SW 1271 (cell line): ENCODE results near the gene SHISA8.
"Not testable (repeated sequence)": the region's sequence is repeated elsewhere in the genome, so short reads cannot be mapped to it uniquely, and the experiment has no call there.

Source experiments
- DNase-seq, 2 experiments: peaks; one replicate each; lab custom pipeline; 2025; lab: John Stamatoyannopoulos, UW

The SHISA8 gene

GRCh38 chr22:41899110-41899509 is 15.8 kb downstream of the SHISA8 start:
- no peak for DNase-seq

DNA sequence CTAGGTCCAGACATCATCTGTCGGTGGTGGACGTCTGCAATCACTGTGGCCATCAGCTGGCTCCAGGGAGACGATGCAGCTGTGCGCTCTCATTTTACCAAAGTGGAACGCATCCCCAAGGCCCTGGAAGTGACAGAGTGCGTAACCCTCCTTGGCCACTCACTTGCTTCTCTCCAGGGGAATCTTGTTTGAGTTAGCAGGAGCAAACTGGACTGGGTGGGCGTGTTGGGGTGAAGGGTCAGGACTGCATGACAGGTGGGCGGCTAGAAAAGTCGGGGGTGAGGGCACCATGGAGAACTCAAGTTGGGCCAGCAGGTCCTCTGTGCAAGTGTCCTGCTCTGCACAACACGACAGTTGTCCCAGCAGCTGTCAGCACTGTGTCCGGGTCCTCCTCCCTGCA is 16.2 kb downstream of the SHISA8 start:
- DNase-seq: no peak

DNA sequence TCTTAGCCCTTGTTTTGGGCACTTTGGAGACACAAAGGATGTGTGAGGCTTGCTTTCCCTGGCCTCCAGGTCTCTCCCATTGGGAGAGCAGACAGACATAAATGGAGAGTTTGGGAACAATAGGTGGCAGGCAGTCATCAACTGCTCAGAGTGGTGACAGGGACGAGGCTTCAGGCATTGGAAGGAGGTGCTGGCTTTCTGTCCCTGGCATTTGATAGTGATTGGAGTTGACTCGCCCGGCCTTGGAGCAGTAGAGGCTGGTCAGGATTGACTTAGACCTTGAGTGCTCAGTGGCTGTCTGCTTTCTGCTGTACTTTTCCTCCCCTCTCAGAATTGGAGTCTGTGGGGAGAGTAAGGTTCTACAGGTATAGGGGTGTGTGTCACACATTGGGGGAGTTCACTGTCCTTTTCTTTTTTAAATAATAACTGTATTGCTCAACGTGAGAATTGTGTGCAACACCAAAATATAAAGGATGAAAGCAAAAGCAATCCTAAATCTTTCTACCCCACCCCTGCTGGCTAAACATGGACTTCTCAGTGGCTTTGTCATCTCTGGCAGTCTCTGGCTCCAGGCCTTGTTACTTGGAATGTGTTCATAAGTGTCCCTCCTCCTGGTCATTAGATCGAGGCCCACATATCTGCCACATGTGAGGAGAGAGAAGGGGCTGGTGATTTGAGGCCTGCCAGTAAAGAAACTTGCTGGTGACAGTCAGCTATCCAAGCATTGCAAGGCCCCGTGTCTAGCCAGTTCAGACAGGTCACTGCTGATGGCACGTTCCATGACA is 21.1 kb downstream of the SHISA8 start:
- DNase-seq: no peak

- DNase-seq: no peak
Observed at GRCh38 chr22:41892721-41893120, 22.2 kb downstream of the SHISA8 start.

DNA sequence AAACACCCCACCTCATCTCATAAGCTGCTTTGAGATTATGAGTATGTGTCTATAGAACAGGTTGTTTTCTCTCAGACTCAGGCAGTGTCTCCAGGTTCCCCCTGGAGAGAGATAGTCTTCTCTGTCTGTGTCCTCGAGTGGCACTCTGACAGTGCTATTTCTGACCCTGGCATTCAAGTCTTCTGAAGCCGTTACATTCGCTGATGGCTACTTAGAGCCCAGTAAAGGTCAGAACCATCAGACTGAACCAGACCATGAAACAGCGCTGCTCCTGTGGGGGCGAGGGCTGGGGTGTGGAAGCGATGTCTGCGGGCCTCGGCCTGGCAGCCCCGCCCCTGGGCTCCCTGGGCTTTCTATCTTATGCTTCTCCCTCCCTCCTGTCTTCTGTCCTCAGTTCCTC is 23.5 kb downstream of the SHISA8 start:
- DNase-seq: no peak

DNA sequence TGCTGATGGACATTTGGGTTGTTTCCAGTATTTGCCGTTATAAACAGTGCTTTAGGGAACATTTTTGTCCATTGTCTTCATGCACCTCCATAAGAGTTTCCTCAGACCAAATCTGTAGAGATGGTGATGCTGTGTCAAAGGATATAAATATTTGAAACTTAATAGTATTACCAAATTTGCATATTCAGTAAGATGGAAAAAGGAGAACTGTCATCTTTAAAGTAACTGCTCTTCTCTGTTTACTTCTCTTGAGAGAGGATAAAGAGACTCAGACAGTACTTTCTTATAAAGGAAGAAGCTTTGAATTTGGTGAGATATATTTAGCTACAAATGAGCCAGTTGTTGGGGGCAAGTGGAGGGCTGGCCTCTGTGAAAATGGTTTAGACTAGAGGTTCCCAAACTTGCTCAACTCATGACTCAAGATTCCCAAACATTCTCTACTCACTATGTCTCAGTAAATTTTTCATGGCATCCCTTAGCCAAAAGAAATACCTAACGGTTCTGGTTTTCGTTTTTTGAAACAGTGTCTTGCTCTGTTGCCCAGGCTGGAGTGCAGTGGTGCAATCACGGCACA is 26.2 kb downstream of the SHISA8 start:
- no peak for DNase-seq

DNA sequence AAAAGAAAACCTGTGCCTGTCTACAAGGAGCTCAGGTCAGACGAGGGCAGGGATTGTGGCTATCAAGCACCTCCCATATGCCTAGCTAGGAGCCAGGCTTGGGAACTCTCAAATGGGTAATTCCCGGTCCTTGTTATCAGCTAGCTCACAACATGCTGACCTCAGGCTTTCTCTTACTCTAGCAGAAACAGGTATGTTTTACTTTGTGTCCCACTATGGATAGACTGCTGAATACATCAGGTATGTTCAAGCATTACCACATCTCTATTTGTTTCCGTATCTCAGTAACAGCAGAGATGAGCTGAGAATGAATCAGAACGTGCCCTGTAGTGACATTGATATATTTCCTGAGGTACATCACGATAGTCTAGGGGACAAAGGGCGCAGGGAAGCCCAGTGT is 29.4 kb downstream of the SHISA8 start:
- no peak for DNase-seq

- no peak for DNase-seq
Observed at GRCh38 chr22:41885116-41885515, 29.8 kb downstream of the SHISA8 start.

DNA sequence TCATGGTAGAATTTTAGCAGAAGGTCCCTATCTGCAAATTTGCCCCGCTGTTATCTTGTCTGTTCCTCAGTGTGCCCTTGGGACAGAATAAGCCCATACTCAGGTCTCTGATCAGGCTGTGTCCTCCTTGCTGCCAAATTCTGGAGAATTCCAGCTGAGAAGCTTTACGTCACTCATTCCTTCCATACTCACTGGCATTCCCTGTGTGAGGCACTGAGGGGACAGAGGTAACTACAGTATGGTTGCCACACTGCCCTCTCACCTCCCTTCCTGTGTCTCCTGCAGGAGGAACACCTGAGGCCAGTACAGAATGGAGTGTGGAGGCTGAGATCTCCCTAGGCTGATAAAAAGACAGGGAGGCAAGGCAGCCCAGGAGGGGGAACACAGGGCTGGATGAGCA is 31.5 kb downstream of the SHISA8 start:
- no peak for DNase-seq

DNA sequence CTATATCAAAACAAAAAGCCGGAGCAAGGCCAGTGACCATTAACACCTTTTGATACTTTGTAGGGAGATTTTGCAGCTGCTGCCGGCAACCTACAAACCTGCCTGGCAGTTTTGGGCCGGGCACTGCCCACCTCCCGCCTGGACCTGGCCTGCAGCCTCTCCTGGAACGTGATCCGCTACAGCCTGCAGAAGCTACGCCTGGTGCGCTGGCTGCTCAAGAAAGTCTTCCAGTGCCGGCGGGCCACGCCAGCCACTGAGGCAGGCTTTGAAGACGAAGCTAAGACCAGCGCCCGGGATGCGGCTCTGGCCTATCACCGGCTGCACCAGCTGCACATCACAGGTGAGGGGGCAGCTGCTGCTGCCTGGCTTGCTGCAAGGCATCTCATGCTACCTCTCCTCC is 34.2 kb downstream of the SHISA8 start:
- DNase-seq: no peak

DNA sequence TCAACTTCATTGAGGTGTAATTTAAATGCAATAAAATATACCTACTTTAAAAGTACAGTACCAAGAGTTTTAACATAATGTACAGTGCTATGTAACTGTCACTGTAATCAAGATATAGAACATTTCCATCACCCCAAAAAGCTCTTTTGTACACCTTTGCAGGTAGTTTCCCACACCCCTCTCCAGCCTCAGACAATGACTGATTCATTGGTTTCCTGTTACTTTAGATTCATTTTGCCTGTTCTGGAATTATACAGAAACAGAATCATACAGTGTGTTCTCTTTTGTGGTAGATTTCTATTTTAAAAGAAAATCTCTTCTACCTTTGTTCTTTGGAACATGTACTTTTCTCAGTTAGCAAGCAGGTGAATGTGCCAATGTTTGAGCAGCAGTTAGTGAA is 38.2 kb downstream of the SHISA8 start:
- DNase-seq: no peak

- no peak for DNase-seq
Observed at GRCh38 chr22:41876275-41876674, 38.6 kb downstream of the SHISA8 start.

- no peak for DNase-seq
Observed at GRCh38 chr22:41875531-41876270, 39.2 kb downstream of the SHISA8 start.

GRCh38 chr22:41874090-41874489 is 40.8 kb downstream of the SHISA8 start:
- no peak for DNase-seq

- no peak for DNase-seq
Observed at GRCh38 chr22:41873391-41873790, 41.5 kb downstream of the SHISA8 start.

GRCh38 chr22:41870786-41871185 is 44.1 kb downstream of the SHISA8 start:
- DNase-seq: no peak

DNA sequence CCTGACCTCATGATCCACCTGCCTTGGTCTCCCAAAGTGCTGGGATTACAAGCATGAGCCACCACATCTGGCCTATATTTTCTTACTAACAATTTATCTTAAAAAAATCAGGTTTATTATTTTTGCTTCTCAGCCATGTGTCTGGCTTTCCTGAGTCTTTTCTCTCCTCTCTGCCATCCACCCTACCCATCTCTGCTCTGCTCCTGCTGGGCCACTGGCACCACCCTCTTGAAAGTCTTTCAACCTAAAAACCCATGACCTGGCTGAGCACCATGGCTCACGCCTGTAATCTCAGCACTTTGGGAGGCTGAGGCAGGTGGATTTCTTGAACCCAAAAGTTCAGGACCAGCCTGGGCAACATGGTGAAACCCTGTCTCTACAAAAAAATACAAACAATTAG is 44.8 kb downstream of the SHISA8 start:
- DNase-seq: not testable (repeated sequence)

GRCh38 chr22:41868556-41868955 is 46.3 kb downstream of the SHISA8 start:
- DNase-seq: no peak

- DNase-seq: no peak
Observed at GRCh38 chr22:41863472-41863871, 51.4 kb downstream of the SHISA8 start.

GRCh38 chr22:41862530-41863266 is 52.2 kb downstream of the SHISA8 start:
- no peak for DNase-seq

DNA sequence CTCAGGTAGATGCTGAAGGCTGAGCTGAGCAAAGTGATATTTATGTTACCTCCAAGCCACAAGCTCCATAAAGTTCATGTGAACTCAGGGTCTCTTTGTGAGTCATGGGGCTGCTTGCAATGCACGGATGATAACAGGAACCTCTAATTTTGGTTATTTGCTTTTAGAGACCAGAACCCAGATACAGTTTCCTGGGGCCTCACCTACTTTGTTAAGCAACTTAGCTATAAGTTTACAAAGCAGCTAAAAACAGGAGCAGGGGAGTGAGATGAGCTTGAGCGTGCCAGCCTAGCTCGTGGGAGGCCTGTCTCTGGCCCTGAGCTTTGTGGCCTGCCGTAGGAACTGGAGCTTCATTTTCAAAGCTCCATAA is 52.7 kb downstream of the SHISA8 start:
- DNase-seq: no peak
